CD14-positive monocyte (primary cell): ENCODE results near the gene ZNF407. TPM values are rescaled to one million over a fixed set of nuclear protein-coding genes. Genes with fewer than 3 reads are reported as not detected.

Experiments used
- DNase-seq, 3 donors: peaks; one replicate each; pipeline ENCODE4 v3.0.0-alpha.2; 2011 to 2022
- H2AFZ ChIP-seq: 2 replicates; pipeline ENCODE4 v1.6.0; 2012; ENCODE audit warnings: mild to moderate bottlenecking, low read depth, low read length, inconsistent platforms; ENCODE audit not compliant: insufficient read depth, poor library complexity, severe bottlenecking
- H3K27ac ChIP-seq, 2 donors: 1 replicate in 1 of 2; 2 replicates in 1 of 2; pipeline ENCODE4 v1.5.1; 2012 to 2013; ENCODE audit warnings: low read length in 2 of 2, control low read depth in 1 of 2, inconsistent platforms in 1 of 2, low read depth in 1 of 2, mild to moderate bottlenecking in 1 of 2
- H3K27me3 ChIP-seq, 2 donors: one replicate each; pipeline versions ENCODE4 v1.6.0 to v1.6.1; 2011 to 2013; ENCODE audit warnings: low read length in 2 of 2; ENCODE audit not compliant: control insufficient read depth in 2 of 2, insufficient read depth in 2 of 2
- H3K36me3 ChIP-seq, 2 donors: replicated peaks in 1 of 2; 1 replicate in 1 of 2; 2 replicates in 1 of 2; pipeline versions ENCODE4 v1.5.1 to v1.6.1; 2012 to 2013; ENCODE audit warnings: low read length in 2 of 2, control low read depth in 1 of 2, inconsistent platforms in 1 of 2, mild to moderate bottlenecking in 1 of 2; ENCODE audit not compliant: insufficient read depth in 2 of 2, control insufficient read depth in 1 of 2
- H3K4me1 ChIP-seq, 2 donors: 1 replicate in 1 of 2; 2 replicates in 1 of 2; pipeline versions ENCODE4 v1.5.1 to v1.6.1; 2012 to 2013; ENCODE audit warnings: low read length in 2 of 2, control low read depth in 1 of 2, inconsistent platforms in 1 of 2, mild to moderate bottlenecking in 1 of 2, moderate library complexity in 1 of 2; ENCODE audit not compliant: insufficient read depth in 2 of 2, control insufficient read depth in 1 of 2
- H3K4me2 ChIP-seq: replicated peaks from 2 replicates; pipeline ENCODE3; 2012; ENCODE audit warnings: low read length, moderate library complexity, mild to moderate bottlenecking; ENCODE audit not compliant: poor library complexity, severe bottlenecking; ENCODE audit errors: extremely low read depth
- H3K4me3 ChIP-seq, 3 experiments: fragments of 200-600 bp in 1 of 3; sonication (generic) in 1 of 3; replicated peaks in 1 of 3; 1 replicate in 2 of 3; 2 replicates in 1 of 3; pipeline ENCODE4 v1.5.1; 2011 to 2013; ENCODE audit warnings: low read length in 3 of 3, mild to moderate bottlenecking in 3 of 3, control low read depth in 2 of 3, low read depth in 2 of 3, inconsistent platforms in 1 of 3, moderate library complexity in 1 of 3
- H3K79me2 ChIP-seq: 2 replicates; pipeline ENCODE4 v1.6.0; 2012; ENCODE audit warnings: mild to moderate bottlenecking, control low read depth, inconsistent platforms, low read length, moderate library complexity; ENCODE audit not compliant: insufficient read depth
- H3K9ac ChIP-seq: 2 replicates; pipeline ENCODE4 v1.6.0; 2017; ENCODE audit warnings: low read length, mild to moderate bottlenecking; ENCODE audit not compliant: insufficient read depth, poor library complexity, severe bottlenecking
- H3K9me3 ChIP-seq, 2 donors: replicated peaks in 1 of 2; 1 replicate in 1 of 2; 2 replicates in 1 of 2; pipeline versions ENCODE4 v1.5.1 to v1.6.1; 2012 to 2013; ENCODE audit warnings: low read length in 2 of 2, control low read depth in 1 of 2; ENCODE audit not compliant: control insufficient read depth in 1 of 2, insufficient read depth in 1 of 2
- H4K20me1 ChIP-seq: 2 replicates; pipeline ENCODE4 v1.6.0; 2012; ENCODE audit warnings: mild to moderate bottlenecking, low read length, control low read depth, moderate library complexity; ENCODE audit not compliant: insufficient read depth
- H3K27ac Mint-ChIP-seq, 7 donors: one replicate each; pipeline ENCODE4 v1.8.0; 2020; ENCODE audit warnings: mild to moderate bottlenecking in 7 of 7, mixed read lengths in 7 of 7, moderate library complexity in 6 of 7, inconsistent platforms in 2 of 7
- H3K27me3 Mint-ChIP-seq, 3 donors: one replicate each; pipeline ENCODE4 v1.8.0; 2021 to 2022; ENCODE audit warnings: low read depth in 3 of 3, mild to moderate bottlenecking in 3 of 3, mixed read lengths in 3 of 3, moderate library complexity in 3 of 3, inconsistent platforms in 1 of 3
- H3K36me3 Mint-ChIP-seq, 2 donors: one replicate each; pipeline ENCODE4 v1.8.0; 2020; ENCODE audit warnings: mixed read lengths in 2 of 2, inconsistent platforms in 1 of 2, mild to moderate bottlenecking in 1 of 2
- H3K4me1 Mint-ChIP-seq: one replicate; pipeline ENCODE4 v1.8.0; 2020; ENCODE audit warnings: mild to moderate bottlenecking, mixed read lengths
- H3K4me3 Mint-ChIP-seq, 2 donors: one replicate each; pipeline ENCODE4 v1.8.0; 2020; ENCODE audit warnings: mild to moderate bottlenecking in 2 of 2, mixed read lengths in 2 of 2, moderate library complexity in 1 of 2
- H3K9me3 Mint-ChIP-seq, 7 donors: one replicate each; pipeline ENCODE4 v1.8.0; 2020 to 2022; ENCODE audit warnings: mixed read lengths in 7 of 7, mild to moderate bottlenecking in 6 of 7, moderate library complexity in 6 of 7, inconsistent platforms in 2 of 7
- WGBS: methylation state at CpG from one replicate; pipeline ENCODE4 v1.1.5; 2013; ENCODE audit warnings: missing lambda C conversion rate; ENCODE audit not compliant: insufficient coverage; 5-methylcytosine and 5-hydroxymethylcytosine counted together
- intact Hi-C, 2 donors: fragments of 100-400 bp; cut with micrococcal nuclease; formaldehyde crosslinking; loops; one replicate each; pipeline versions ENCODE4 v1.15.0 to v1.15.1; 2023
- polyA plus RNA-seq, 3 donors: library from polyadenylated mRNA; depleted of rRNA in 1 of 3; unstranded in 2 of 3; stranded (reverse) in 1 of 3; fragments of 300-500 nt in 2 of 3; fragments of >200 nt in 1 of 3; fragmentation: Illumina TruSeq in 2 of 3; gene quantifications; 1 replicate in 2 of 3; 2 replicates in 1 of 3; pipeline ENCODE4 v1.2.3, GENCODE V29; 2012 to 2021
- TF ChIP-seq, protein P1 (sequence below): fragments of 200-600 bp; IDR thresholded peaks from one replicate; pipeline ENCODE4 v1.8.0; 2022; ENCODE audit warnings: antibody characterized with exemption, mild to moderate bottlenecking

The ZNF407 gene
- polyA plus RNA-seq, 3 donors: 1.3 to 3.6 (median 1.6) TPM

DNA sequence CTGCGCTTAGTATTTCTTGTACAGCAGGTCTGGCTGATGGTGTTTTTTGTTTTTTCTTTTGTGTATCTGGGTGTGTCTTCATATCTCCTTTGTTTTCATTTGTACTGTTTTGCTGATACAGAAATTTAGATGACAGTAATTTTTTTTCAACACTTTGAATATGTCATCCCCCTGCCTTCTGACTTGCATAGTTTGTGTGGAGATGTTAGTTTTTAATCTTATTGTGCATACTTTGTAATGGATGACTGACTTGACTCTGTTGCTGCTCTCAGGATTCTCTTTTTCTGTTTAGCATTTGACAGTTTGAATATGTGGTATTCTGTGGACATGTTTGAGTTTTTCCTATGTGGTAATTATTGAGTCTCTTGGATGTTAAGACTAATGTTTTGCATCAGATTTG lies 161.3 kb downstream of the ZNF407 start:
- DNase-seq: no peak
- WGBS: no CpG with 5 or more reads among the region's 1 CpG
- intact Hi-C loops: no loop called here
- no peaks in the 10 kb centered on the region for H3K36me3 ChIP-seq
- H3K9me3 Mint-ChIP-seq: peaks cover 6 to 22% (median 13%) of the 10 kb centered on the region in 7 donors
- no peak overlapping the region for H3K9ac ChIP-seq
- no peak overlapping the region for H3K4me2 ChIP-seq
- no peak overlapping the region for H2AFZ ChIP-seq
- no peak overlapping the region for H3K27ac Mint-ChIP-seq
- H3K4me1 Mint-ChIP-seq: no peaks in the 10 kb centered on the region
- H3K4me3 ChIP-seq: no peak overlapping the region
- H3K27ac ChIP-seq: no peak overlapping the region
- H3K27me3 ChIP-seq: no peaks in the 10 kb centered on the region
- TF ChIP-seq, protein P1, sequence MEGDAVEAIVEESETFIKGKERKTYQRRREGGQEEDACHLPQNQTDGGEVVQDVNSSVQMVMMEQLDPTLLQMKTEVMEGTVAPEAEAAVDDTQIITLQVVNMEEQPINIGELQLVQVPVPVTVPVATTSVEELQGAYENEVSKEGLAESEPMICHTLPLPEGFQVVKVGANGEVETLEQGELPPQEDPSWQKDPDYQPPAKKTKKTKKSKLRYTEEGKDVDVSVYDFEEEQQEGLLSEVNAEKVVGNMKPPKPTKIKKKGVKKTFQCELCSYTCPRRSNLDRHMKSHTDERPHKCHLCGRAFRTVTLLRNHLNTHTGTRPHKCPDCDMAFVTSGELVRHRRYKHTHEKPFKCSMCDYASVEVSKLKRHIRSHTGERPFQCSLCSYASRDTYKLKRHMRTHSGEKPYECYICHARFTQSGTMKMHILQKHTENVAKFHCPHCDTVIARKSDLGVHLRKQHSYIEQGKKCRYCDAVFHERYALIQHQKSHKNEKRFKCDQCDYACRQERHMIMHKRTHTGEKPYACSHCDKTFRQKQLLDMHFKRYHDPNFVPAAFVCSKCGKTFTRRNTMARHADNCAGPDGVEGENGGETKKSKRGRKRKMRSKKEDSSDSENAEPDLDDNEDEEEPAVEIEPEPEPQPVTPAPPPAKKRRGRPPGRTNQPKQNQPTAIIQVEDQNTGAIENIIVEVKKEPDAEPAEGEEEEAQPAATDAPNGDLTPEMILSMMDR: no peak
- no peaks in the 10 kb centered on the region for H4K20me1 ChIP-seq
- peaks cover 0 to 6% of the 10 kb centered on the region in 2 donors for H3K9me3 ChIP-seq
- H3K36me3 Mint-ChIP-seq: peaks cover 4 to 22% of the 10 kb centered on the region in 2 donors
- H3K4me3 Mint-ChIP-seq: no peak overlapping the region
- no peaks in the 10 kb centered on the region for H3K4me1 ChIP-seq
- no peaks in the 10 kb centered on the region for H3K79me2 ChIP-seq
- H3K27me3 Mint-ChIP-seq: no peaks in the 10 kb centered on the region

DNA sequence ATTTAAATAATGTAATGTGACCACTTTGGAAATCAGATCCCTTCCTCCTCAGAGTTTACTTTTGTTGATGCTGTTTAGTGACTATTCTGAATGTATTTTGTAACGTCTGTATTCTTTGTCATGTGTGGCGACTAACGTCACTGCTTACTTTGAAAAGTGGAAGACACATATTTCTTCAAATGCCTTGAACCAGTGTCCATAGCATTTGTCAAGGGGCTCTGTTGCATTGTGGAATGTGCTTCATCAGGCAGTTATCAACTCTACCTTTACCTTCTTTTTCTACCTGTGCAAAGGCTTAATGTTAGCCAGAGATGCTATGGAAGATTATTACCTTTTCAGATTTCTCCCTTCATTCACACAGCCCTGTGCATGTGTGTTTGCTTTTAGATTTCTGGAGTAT lies 162.4 kb downstream of the ZNF407 start:
- peaks cover 0 to 6% of the 10 kb centered on the region in 2 donors for H3K9me3 ChIP-seq
- H2AFZ ChIP-seq: no peak overlapping the region
- H3K79me2 ChIP-seq: no peaks in the 10 kb centered on the region
- Mint-ChIP-seq H3K27ac (no peak overlapping the region), H3K9me3 (peaks cover 8 to 19% (median 14%) of the 10 kb centered on the region in 7 donors), H3K4me1 (no peaks in the 10 kb centered on the region), H3K4me3 (no peak overlapping the region), H3K36me3 (peaks cover 4 to 26% of the 10 kb centered on the region in 2 donors), H3K27me3 (no peaks in the 10 kb centered on the region)
- no peaks in the 10 kb centered on the region for H3K4me1 ChIP-seq
- intact Hi-C loops: no loop called here
- no peaks in the 10 kb centered on the region for H3K27me3 ChIP-seq
- no peak overlapping the region for H3K4me2 ChIP-seq
- H4K20me1 ChIP-seq: no peaks in the 10 kb centered on the region
- H3K36me3 ChIP-seq: no peaks in the 10 kb centered on the region
- H3K4me3 ChIP-seq: no peak overlapping the region
- TF ChIP-seq, protein P1: no peak
- no peak for DNase-seq
- no CpG with 5 or more reads among the region's 3 CpGs for WGBS
- no peak overlapping the region for H3K9ac ChIP-seq
- H3K27ac ChIP-seq: no peak overlapping the region
